Neuron (in vitro differentiated cells): ENCODE measurements around the gene NLGN1.

Experiments
- H2AFZ ChIP-seq: one replicate; pipeline ENCODE4 v1.6.1; 2013; ENCODE audit warnings: low read depth, mild to moderate bottlenecking, inconsistent platforms, low read length, moderate library complexity
- H3K27me3 ChIP-seq: one replicate; pipeline ENCODE4 v1.6.1; 2013; ENCODE audit warnings: low read length; ENCODE audit not compliant: insufficient read depth
- H3K36me3 ChIP-seq: one replicate; pipeline ENCODE4 v1.6.1; 2013; ENCODE audit warnings: low read length; ENCODE audit not compliant: insufficient read depth
- H3K4me1 ChIP-seq: one replicate; pipeline ENCODE4 v1.6.1; 2013; ENCODE audit warnings: low read length; ENCODE audit not compliant: insufficient read depth
- H3K4me3 ChIP-seq: 2 replicates; pipeline ENCODE4 v1.5.1; 2013; ENCODE audit warnings: mild to moderate bottlenecking, low read length, moderate library complexity
- H3K9me3 ChIP-seq: one replicate; pipeline ENCODE4 v1.6.1; 2013; ENCODE audit warnings: low read length

NLGN1 gene

DNA sequence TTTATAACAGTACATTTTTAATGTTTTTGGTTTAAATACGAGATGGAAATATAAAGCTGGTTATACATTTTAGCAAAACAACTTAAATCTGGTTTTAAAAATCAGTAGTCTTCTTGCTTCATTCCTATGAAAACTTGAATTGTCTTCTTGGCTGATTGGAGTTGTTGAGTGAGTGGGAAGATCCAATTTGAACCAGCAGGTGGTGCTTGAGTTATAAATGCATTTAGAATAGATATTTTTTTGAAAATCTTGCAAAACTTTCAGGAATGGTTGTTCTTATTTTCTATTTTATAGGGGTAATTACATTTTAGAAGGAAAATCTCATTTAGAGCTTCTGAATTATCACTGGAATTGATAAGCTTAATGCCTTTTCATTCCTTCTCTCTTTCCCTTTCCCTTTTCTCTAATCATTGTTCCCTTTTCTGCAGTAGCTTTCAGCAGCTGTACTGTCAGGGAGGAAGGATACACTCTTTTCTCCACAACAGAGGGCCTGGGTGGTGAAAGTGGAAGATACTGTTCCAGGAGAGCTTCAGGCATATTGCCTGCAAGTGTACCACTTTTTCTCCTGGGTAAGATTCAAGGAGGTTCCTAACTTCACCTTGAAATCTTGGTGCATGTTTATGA is 335.6 kb downstream of the NLGN1 start:
- no peaks in the 10 kb centered on the region for H3K27me3 ChIP-seq
- H3K36me3 ChIP-seq = no peaks in the 10 kb centered on the region
- H3K4me3 ChIP-seq = no peak overlapping the region
- H2AFZ ChIP-seq = no peak overlapping the region
- H3K4me1 ChIP-seq = peaks cover 33% of the 10 kb centered on the region
- no peaks in the 10 kb centered on the region for H3K9me3 ChIP-seq

DNA sequence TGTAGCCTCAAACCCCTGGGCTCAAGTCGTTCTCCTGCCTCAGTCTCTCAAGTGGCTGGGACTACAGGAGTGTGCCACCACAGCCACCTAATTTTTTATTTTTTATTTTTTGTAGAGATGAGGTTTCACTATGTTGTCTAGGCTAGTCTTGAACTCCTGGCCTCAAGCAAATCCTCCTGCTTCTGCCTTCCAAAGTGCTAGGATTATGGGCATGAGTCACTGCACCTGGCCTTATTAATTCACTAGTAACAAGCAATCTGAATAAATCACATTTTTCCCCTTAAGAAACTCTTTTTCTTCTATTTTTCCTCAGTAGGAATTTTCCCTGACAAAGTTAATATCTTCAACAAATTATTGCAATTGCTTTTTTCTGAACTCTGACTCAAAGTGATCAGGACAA is 336.9 kb downstream of the NLGN1 start:
- H2AFZ ChIP-seq = no peak overlapping the region

DNA sequence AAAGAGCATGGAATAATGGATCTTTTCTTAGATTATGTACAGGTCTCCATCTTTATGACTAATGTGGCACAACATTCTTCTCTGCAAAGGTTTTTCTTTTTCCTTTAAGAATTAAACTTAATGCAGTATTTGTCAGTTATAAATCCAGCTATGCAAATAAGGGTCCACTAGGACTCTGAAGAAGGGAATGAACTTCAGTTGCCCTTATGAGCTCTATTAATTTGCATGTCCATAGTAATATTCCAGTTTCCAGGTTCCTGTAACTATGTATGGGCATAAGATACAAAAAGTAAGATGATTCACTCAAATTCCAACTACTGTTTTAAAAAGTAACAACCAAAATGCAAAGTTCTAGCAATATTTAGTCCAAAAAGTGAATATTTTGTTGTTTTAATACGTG is 337.4 kb downstream of the NLGN1 start:
- H2AFZ ChIP-seq = no peak overlapping the region
- H3K4me3 ChIP-seq = no peak overlapping the region
- no peaks in the 10 kb centered on the region for H3K9me3 ChIP-seq
- H3K4me1 ChIP-seq = peaks cover 33% of the 10 kb centered on the region
- no peaks in the 10 kb centered on the region for H3K36me3 ChIP-seq
- H3K27me3 ChIP-seq = no peaks in the 10 kb centered on the region

More for the DNA sequence above, 336.9 kb downstream of the NLGN1 start:
- no peaks in the 10 kb centered on the region for H3K9me3 ChIP-seq
- H3K4me3 ChIP-seq = no peak overlapping the region
- no peaks in the 10 kb centered on the region for H3K27me3 ChIP-seq
- peaks cover 33% of the 10 kb centered on the region for H3K4me1 ChIP-seq
- no peaks in the 10 kb centered on the region for H3K36me3 ChIP-seq

DNA sequence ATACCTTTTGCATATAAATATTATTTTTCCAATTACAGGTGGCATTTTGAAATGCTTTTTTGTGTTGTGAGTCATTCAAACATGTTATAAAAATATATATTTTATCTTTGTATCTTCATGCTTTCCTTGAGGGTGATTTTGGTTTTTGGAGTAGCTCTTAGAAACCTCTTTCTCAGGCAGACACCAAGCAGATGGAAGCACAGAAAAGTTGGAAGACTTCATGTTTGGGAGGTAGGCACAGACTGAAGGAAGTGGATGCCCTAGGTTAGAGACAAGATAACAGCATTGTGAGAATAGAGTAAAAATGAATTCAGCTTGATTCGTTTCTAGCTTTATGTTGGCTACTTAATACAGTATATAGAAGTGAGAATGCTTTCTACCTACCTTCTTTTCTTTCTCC is 338.3 kb downstream of the NLGN1 start:
- peaks cover 33% of the 10 kb centered on the region for H3K4me1 ChIP-seq
- no peaks in the 10 kb centered on the region for H3K36me3 ChIP-seq
- no peaks in the 10 kb centered on the region for H3K9me3 ChIP-seq
- no peak overlapping the region for H3K4me3 ChIP-seq
- H3K27me3 ChIP-seq = no peaks in the 10 kb centered on the region
- H2AFZ ChIP-seq = no peak overlapping the region

DNA sequence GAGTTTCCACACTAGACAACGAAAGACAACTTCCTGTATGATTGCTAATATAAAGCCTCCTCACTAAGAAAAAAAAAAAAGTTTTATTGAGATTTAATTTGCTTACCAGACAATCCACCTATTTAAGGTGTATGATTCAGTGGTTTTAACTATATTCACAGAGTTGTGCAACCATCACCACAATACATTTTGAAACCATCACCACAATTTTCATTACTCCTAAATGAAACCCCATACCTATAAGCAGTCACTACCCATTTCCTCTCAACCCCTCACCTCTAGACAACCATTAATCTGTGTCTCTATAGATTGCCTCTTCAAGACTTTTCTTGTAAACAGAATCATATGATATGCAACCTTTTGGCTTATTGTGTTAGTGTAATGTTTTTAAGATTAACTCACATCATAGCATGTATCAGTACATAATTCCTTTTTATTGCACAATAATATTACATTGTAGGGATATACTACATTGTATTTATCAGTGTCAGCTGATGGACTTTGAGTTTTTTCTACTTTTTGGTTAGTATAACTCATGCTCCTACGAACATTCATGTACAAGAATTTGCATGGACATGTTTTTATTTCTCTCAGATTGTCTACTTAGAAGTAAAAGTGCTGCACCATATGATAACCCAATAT is 339.7 kb downstream of the NLGN1 start:
- H3K4me3 ChIP-seq = no peak overlapping the region
- H3K4me1 ChIP-seq = peaks cover 23% of the 10 kb centered on the region
- H3K9me3 ChIP-seq = no peaks in the 10 kb centered on the region

DNA sequence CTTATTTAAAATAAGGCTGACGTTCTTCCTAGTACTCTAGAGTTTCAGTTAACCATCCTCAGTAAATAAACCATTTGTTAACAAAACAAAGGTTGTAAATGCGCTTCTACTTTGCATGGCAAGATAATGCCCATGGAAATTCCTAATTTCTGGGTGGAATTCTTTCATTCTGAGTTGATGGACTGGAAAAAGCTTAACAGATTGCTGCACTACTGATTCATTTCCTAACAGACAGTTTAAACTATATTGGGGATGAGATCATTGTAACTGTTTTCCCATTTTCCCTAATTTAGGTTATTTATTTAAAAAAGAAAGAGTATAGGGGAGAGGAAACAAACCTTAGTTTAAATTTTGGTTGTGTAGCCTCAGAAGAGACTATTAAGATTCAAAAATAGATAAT is 342.2 kb downstream of the NLGN1 start:
- no peaks in the 10 kb centered on the region for H3K36me3 ChIP-seq
- no peaks in the 10 kb centered on the region for H3K27me3 ChIP-seq
- H3K4me1 ChIP-seq = peaks cover 15% of the 10 kb centered on the region
- H3K9me3 ChIP-seq = no peaks in the 10 kb centered on the region
- H2AFZ ChIP-seq = no peak overlapping the region
- no peak overlapping the region for H3K4me3 ChIP-seq

More for the DNA sequence above, 339.7 kb downstream of the NLGN1 start:
- Histone ChIP-seq H2AFZ (no peak overlapping the region), H3K36me3 (no peaks in the 10 kb centered on the region), H3K27me3 (no peaks in the 10 kb centered on the region)

DNA sequence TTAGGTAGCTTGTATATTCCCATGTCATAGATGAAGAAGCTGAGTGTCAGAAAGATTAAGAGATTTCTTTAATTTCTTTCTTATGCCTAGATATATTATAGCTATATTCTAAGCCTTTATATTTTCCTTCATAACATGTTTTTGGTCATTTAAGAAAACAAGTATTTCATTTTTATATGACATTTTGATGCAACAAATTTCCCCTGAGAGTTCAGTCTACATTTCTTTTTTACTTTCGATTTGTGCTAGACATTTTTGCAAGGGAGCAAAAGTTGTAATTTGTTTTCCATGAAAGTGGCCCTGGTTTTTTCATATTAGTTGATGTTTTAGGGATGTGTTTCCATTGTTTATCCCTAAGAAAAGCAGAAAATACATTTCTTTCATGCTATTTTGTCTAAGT is 344.9 kb downstream of the NLGN1 start:
- no peaks in the 10 kb centered on the region for H3K27me3 ChIP-seq
- no peaks in the 10 kb centered on the region for H3K9me3 ChIP-seq
- peaks cover 11% of the 10 kb centered on the region for H3K4me1 ChIP-seq
- no peak overlapping the region for H3K4me3 ChIP-seq
- no peak overlapping the region for H2AFZ ChIP-seq
- H3K36me3 ChIP-seq = no peaks in the 10 kb centered on the region

DNA sequence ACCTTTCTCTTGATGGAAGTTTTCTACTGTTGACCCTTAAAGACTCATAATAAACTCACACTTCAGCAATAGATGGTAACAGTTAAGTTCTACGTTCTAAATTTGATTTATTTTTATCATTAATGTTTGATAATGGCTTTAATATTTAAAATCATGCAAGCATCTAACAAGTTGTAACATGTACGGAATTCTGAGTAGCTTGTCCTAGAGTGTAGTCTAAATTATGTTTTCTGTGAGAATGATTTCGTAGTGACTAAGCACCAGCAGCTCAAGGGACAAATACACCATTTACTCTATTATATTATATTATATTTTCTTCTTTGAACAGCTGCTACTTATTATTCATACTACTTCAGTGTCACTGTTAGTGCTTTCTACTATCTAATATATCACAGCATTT is 345.6 kb downstream of the NLGN1 start:
- no peaks in the 10 kb centered on the region for H3K27me3 ChIP-seq
- H3K4me1 ChIP-seq = peaks cover 11% of the 10 kb centered on the region
- H3K9me3 ChIP-seq = no peaks in the 10 kb centered on the region
- no peak overlapping the region for H3K4me3 ChIP-seq
- H2AFZ ChIP-seq = no peak overlapping the region
- H3K36me3 ChIP-seq = no peaks in the 10 kb centered on the region

DNA sequence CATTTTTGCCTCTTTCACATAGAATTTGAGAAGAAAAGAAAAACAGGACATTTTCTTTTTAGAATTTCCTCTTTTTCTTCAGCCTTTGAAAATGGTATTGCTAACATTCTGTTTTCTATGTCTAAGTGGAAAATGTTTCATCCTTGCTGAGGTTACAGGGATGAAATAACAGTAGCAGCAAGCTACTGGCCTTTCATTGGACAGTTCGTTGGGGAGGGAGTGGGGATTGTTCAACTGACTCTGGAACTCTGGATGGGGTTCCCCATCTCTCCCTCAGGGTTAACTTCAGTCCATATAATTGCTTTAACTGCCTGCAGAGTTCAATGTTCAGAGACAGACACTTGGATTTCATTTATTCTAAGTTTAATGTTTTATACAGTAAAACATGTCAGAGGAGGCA is 346.0 kb downstream of the NLGN1 start:
- Histone ChIP-seq H3K4me1 (peaks cover 11% of the 10 kb centered on the region), H3K36me3 (no peaks in the 10 kb centered on the region), H3K9me3 (no peaks in the 10 kb centered on the region)

DNA sequence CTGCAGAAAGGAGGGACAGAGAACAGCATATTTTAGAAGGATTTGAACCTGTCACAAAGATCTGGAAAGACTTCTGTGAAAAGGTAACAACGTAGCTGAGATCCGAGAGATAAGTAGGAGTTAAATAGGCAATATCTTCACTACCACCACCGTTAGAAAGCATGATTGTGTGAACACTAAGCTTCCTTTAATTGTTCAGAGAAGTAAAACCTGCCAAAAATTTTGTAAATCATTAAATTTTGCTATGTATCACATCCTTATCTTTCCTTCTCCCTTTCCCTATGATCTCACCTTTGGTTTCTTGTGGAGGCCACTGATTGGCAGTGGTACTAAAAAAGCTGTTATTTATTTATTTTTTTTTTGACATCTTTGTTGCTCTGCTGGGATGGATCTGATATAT is 346.9 kb downstream of the NLGN1 start:
- H2AFZ ChIP-seq = no peak overlapping the region
- no peaks in the 10 kb centered on the region for H3K9me3 ChIP-seq
- no peak overlapping the region for H3K4me3 ChIP-seq
- H3K27me3 ChIP-seq = no peaks in the 10 kb centered on the region
- H3K4me1 ChIP-seq = peaks cover 11% of the 10 kb centered on the region
- no peaks in the 10 kb centered on the region for H3K36me3 ChIP-seq

More for the DNA sequence above, 346.0 kb downstream of the NLGN1 start:
- Histone ChIP-seq H3K4me3 (no peak overlapping the region), H2AFZ (no peak overlapping the region), H3K27me3 (no peaks in the 10 kb centered on the region)

DNA sequence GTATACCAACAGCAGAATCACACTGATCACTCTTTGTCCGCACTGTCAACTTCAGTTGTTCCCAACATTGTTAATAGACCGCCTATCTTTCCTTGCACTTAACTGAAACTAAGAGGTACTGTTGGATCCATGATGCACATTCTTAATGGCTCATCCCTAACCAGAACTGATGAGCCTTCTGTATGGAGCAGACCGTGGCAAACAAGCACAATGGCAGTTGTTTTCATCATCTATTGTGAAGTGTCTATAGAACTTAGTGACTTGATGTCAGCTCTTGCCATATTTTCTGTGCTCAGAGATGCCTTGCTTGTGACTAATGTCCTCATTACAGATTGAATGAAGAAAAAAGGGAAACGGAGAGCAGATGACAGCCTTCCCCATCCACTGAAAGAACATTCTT is 347.4 kb downstream of the NLGN1 start:
- no peaks in the 10 kb centered on the region for H3K9me3 ChIP-seq
- no peaks in the 10 kb centered on the region for H3K36me3 ChIP-seq
- H3K4me1 ChIP-seq = peaks cover 11% of the 10 kb centered on the region
- no peak overlapping the region for H2AFZ ChIP-seq
- no peaks in the 10 kb centered on the region for H3K27me3 ChIP-seq
- H3K4me3 ChIP-seq = no peak overlapping the region

DNA sequence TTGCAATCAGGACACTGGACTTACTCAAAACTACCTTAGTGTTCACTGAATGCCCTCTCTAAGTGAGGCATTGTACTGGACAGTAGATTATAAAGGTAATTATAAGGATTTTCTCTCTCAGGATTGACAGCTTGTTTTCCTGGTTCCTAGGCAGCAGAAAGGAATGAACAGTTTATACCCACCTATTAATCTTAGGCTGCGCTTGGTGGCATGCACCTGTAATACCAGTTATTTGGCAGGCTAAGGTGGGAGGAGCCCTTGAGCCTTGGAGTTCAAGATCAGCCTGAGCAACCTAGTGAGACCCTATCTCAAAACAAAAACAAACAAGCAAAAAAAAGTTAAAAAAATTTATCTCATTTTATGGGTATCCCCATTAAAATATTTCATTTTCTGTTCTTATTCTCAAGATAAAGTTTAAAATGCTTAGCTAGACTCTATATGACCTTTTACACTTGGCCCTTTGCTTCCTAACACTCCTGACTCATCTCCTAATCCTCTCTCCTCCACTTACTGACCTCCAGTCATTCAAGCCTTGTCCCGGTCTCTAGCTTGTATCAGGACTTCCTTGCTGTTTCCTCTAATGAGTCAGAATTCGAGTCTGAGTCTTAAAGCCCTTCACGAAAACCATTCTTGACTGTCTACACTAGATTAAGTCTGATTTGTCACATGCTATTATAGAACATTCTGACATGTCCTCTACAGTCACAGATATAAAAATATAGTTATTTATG is 348.6 kb downstream of the NLGN1 start:
- Histone ChIP-seq H2AFZ (no peak overlapping the region), H3K4me1 (peaks cover 16% of the 10 kb centered on the region), H3K36me3 (no peaks in the 10 kb centered on the region), H3K4me3 (no peak overlapping the region), H3K27me3 (no peaks in the 10 kb centered on the region), H3K9me3 (no peaks in the 10 kb centered on the region)

DNA sequence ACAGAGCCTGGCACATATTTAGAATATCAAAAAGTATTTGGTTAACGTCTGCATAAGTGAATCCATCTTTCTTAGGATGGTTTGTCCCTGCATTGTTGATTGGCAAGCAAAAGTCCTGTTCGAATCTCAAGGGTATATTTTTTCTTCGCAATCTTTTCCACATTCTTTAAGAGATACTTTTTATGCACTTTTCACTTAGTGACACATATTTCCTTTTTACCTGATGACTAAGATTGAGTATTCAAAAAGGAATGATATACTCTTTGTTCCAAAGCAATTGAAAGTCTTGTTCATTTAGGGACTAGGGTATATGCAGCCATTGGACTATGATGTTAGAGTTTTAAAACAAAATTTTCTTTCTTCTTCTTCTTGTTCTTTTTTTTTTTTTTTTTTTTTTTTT is 349.9 kb downstream of the NLGN1 start:
- Histone ChIP-seq H3K4me1 (peaks cover 16% of the 10 kb centered on the region), H2AFZ (no peak overlapping the region), H3K9me3 (no peaks in the 10 kb centered on the region), H3K27me3 (no peaks in the 10 kb centered on the region), H3K36me3 (no peaks in the 10 kb centered on the region), H3K4me3 (no peak overlapping the region)
